Heart right ventricle (tissue), 16 donors: Measurements from ENCODE around the gene TOP3B. TPM values are rescaled to one million over a fixed set of nuclear protein-coding genes. Genes with fewer than 3 reads are reported as not detected.

Source experiments
- ATAC-seq, 8 donors: fragments of 200-7000 bp; cut with Tn5 transposase; one replicate each; pipeline ENCODE4 v1.9.1; 2020; ENCODE audit warnings: mild to moderate bottlenecking in 8 of 8, moderate library complexity in 8 of 8, moderate number of reproducible peaks in 1 of 8
- DNase-seq, 2 donors: peaks; one replicate each; pipeline ENCODE4 v3.0.0-alpha.2; 2020
- H3K27ac ChIP-seq, 10 donors: fragments of 200-600 bp; sonication (generic) in 2 of 10; one replicate each; pipeline versions ENCODE4 v1.5.0 to v1.8.0; 2020 to 2022; ENCODE audit warnings: mild to moderate bottlenecking in 3 of 10
- H3K27me3 ChIP-seq, 7 donors: fragments of 200-600 bp; one replicate each; pipeline ENCODE4 v1.8.0; 2021 to 2022; ENCODE audit warnings: mild to moderate bottlenecking in 2 of 7
- H3K36me3 ChIP-seq, 9 donors: fragments of 200-600 bp; sonication (generic) in 1 of 9; one replicate each; pipeline versions ENCODE4 v1.5.0 to v1.8.0; 2020 to 2022; ENCODE audit warnings: mild to moderate bottlenecking in 2 of 9
- H3K4me1 ChIP-seq, 9 donors: fragments of 200-600 bp; sonication (generic) in 1 of 9; one replicate each; pipeline versions ENCODE4 v1.5.0 to v1.8.0; 2020 to 2022; ENCODE audit warnings: mild to moderate bottlenecking in 4 of 9
- H3K4me3 ChIP-seq, 10 donors: fragments of 200-600 bp; sonication (generic) in 2 of 10; one replicate each; pipeline versions ENCODE4 v1.5.0 to v1.8.0; 2020 to 2022; ENCODE audit warnings: mild to moderate bottlenecking in 7 of 10, moderate library complexity in 2 of 10
- H3K9me3 ChIP-seq, 11 donors: fragments of 200-600 bp in 10 of 11; sonication (generic) in 2 of 11; one replicate each; pipeline versions ENCODE4 v1.5.0 to v1.8.0; 2013 to 2022; ENCODE audit warnings: mild to moderate bottlenecking in 2 of 11, control low read depth in 1 of 11, moderate library complexity in 1 of 11
- CTCF ChIP-seq, 9 donors: fragments of 200-600 bp; sonication (generic) in 2 of 9; IDR thresholded peaks; one replicate each; pipeline versions ENCODE4 v1.5.0 to v1.8.0; 2021 to 2022; ENCODE audit warnings: antibody characterized with exemption in 9 of 9, mild to moderate bottlenecking in 5 of 9, moderate library complexity in 1 of 9
- WGBS, 2 donors: extraction: QIAGEN DNeasy Blood & Tissue Kit; methylation state at CpG; one replicate each; pipeline ENCODE4 v1.1.7; 2013; ENCODE audit warnings: inconsistent platforms in 1 of 2; 5-methylcytosine and 5-hydroxymethylcytosine counted together
- intact Hi-C, 10 donors: fragments of 100-400 bp; cut with DNase I; formaldehyde crosslinking; loops; one replicate each; pipeline versions ENCODE4 v1.11.1 to v1.14.2; 2022
- polyA plus RNA-seq, 2 donors: library from polyadenylated mRNA; stranded (reverse); fragments of 200-250 nt; gene quantifications; one replicate each; pipeline ENCODE4 v1.2.3, GENCODE V29; 2013
- total RNA-seq, 10 donors: library from RNA; stranded (reverse); fragmentation: NEBNext Ultra II Directional in 3 of 10; extraction: Animal tissue kit (Norgen Biotek cat#: 25700) in 3 of 10; gene quantifications; one replicate each; pipeline versions ENCODE4 v1.2.1 to v1.2.4, GENCODE V29; 2021 to 2023
- donor health status: Arrhythmogenic right ventricular cardiomyopathy.
- donor health status: ischemic (EF 13 %, LVEDD 7.1; RV severe dilation, severe dysfunction).
- donor health status: healthy with polysubstance abuse.
- donor health status: DM: no; HTN: yes; CAD: no.
- donor health status: DM: no; HTN: no; CAD: no.
- donor health status: ischemic (EF 25% LVEDD 6.9; RV normal size, moderate dysfunction).
- donor health status: ischemic (EF 25% LVEDD 5.7; RV mildly dilated, moderate dysfunction).
- donor health status: healthy.
- donor health status: DM: yes; HTN: yes; CAD: no.
- donor health status: Ischemic cardiomyopathy.
- donor health status: ischemic (EF 35%, LVEDD 5.7; RV mildly dilated, moderate dysfunction).
- donor health status: nonischemic (EF 11% LVEDD 7.7; RV severe dilation, severe dysfunction).
- donor health status: DM: yes; HTN: yes; CAD: no.
- donor health status: PGD.
- donor health status: ischemic (EF 29% LVEDD 5.4; RV normal size, mild dysfunction).
- donor health status: nonischemic (EF 23%, LVEDD 6.1; RV moderate dilation, normal function).

The TOP3B gene
- total and polyA plus RNA-seq, 12 donors: 7.8 to 20.0 (median 10.8) TPM

- DNase-seq: no peak
- peaks cover 0 to 3% (median 0%) of the 10 kb centered on the region in 7 donors for H3K27me3 ChIP-seq
- H3K9me3 ChIP-seq: no peaks in the 10 kb centered on the region
- H3K27ac ChIP-seq: no peak overlapping the region
- intact Hi-C loops: no loop called here
- no peaks in the 10 kb centered on the region for H3K4me1 ChIP-seq
- no peak for TF ChIP-seq CTCF (IDR thresholded peaks at IDR 0.05)
- no peak overlapping the region for H3K4me3 ChIP-seq
- 82 to 89% methylated on average over 6 of the region's 6 CpGs for WGBS, 2 donors
- peak in 1 of 8 donors; percentile 27 for ATAC-seq
- H3K36me3 ChIP-seq: no peaks in the 10 kb centered on the region
Observed at GRCh38 chr22:21991304-21991596, 8.7 kb upstream of the TOP3B start.

GRCh38 chr22:21990445-21991303, 8.1 kb upstream of the TOP3B start:
- Histone ChIP-seq H3K4me1 (no peaks in the 10 kb centered on the region), H3K27ac (no peak overlapping the region), H3K9me3 (no peaks in the 10 kb centered on the region), H3K4me3 (no peak overlapping the region), H3K36me3 (no peaks in the 10 kb centered on the region), H3K27me3 (peaks cover 0 to 3% (median 0%) of the 10 kb centered on the region in 7 donors)
- ATAC-seq (peak in 2 of 8 donors; percentile 13 to 14), DNase-seq (no peak)
- intact Hi-C loops: no loop called here
- 70 to 75% methylated on average over 16 of the region's 16 CpGs for WGBS, 2 donors
- TF ChIP-seq CTCF (IDR thresholded peaks at IDR 0.05): no peak

GRCh38 chr22:21989049-21989448, 6.5 kb upstream of the TOP3B start:
- 83 to 84% methylated on average over 6 of the region's 6 CpGs for WGBS, 2 donors
- DNase-seq: no peak
- intact Hi-C loops: no loop called here

GRCh38 chr22:21985214-21985613, 2.6 kb upstream of the TOP3B start:
- no peak overlapping the region for H3K4me3 ChIP-seq
- peaks cover 0 to 22% (median 17%) of the 10 kb centered on the region in 9 donors for H3K4me1 ChIP-seq
- no peak for TF ChIP-seq CTCF (IDR thresholded peaks at IDR 0.05)
- no peak overlapping the region for H3K27ac ChIP-seq
- intact Hi-C loops: no loop called here
- peaks cover 0 to 3% (median 0%) of the 10 kb centered on the region in 9 donors for H3K36me3 ChIP-seq
- H3K9me3 ChIP-seq: no peaks in the 10 kb centered on the region
- 94 to 96% methylated on average over 5 of the region's 5 CpGs for WGBS, 2 donors
- no peaks in the 10 kb centered on the region for H3K27me3 ChIP-seq
- DNase-seq (no peak), ATAC-seq (no peak)

More at GRCh38 chr22:21989049-21989448, 6.5 kb upstream of the TOP3B start:
- Histone ChIP-seq H3K4me3 (no peak overlapping the region), H3K36me3 (no peaks in the 10 kb centered on the region), H3K27ac (no peak overlapping the region), H3K27me3 (peaks cover 0 to 3% (median 0%) of the 10 kb centered on the region in 7 donors), H3K9me3 (no peaks in the 10 kb centered on the region), H3K4me1 (no peaks in the 10 kb centered on the region)
- ATAC-seq: no peak
- no peak for TF ChIP-seq CTCF (IDR thresholded peaks at IDR 0.05)
